Measurements from ENCODE around the gene FGF22.

The FGF22 gene

GRCh38 chr19:657611-658010 lies 17.9 kb downstream of the FGF22 start:
- no peaks in the 10 kb centered on the region for H3K9me3 ChIP-seq (ENCODE audit: control insufficient read depth, low read length)
- no peaks in the 10 kb centered on the region for H3K36me3 ChIP-seq (ENCODE audit: control insufficient read depth, insufficient read depth, low read length)
- H3K79me2 ChIP-seq: peaks cover 74% of the 10 kb centered on the region
- peaks cover 5% of the 10 kb centered on the region for H3K4me1 ChIP-seq
- no peak overlapping the region for H2AFZ ChIP-seq
- H3K9ac ChIP-seq: no peak overlapping the region
- H3K27ac ChIP-seq: no peak overlapping the region
- H3K27me3 ChIP-seq (ENCODE audit: control insufficient read depth, insufficient read depth, low read length): no peaks in the 10 kb centered on the region
- no peak overlapping the region for H3K4me3 ChIP-seq (ENCODE audit: low read depth, low read length)
- TF ChIP-seq CTCF (IDR thresholded peaks at IDR 0.05): no peak
- no peak overlapping the region for H3K4me2 ChIP-seq (ENCODE audit: low read length)

GRCh38 chr19:658059-658839 lies 18.6 kb downstream of the FGF22 start:
- no peak for TF ChIP-seq CTCF (IDR thresholded peaks at IDR 0.05)
- H3K79me2 ChIP-seq: peaks cover 70% of the 10 kb centered on the region
- peaks cover 5% of the 10 kb centered on the region for H3K4me1 ChIP-seq
- no peaks in the 10 kb centered on the region for H3K36me3 ChIP-seq (ENCODE audit: control insufficient read depth, insufficient read depth, low read length)
- no peaks in the 10 kb centered on the region for H3K9me3 ChIP-seq (ENCODE audit: control insufficient read depth, low read length)
- H3K27me3 ChIP-seq (ENCODE audit: control insufficient read depth, insufficient read depth, low read length): no peaks in the 10 kb centered on the region
- no peak overlapping the region for H3K4me3 ChIP-seq (ENCODE audit: low read depth, low read length)
- no peak overlapping the region for H3K4me2 ChIP-seq (ENCODE audit: low read length)
- no peak overlapping the region for H3K27ac ChIP-seq
- H2AFZ ChIP-seq: no peak overlapping the region
- no peak overlapping the region for H3K9ac ChIP-seq

GRCh38 chr19:658916-659839 lies 19.5 kb downstream of the FGF22 start:
- Histone ChIP-seq H3K4me1 (peaks cover 12% of the 10 kb centered on the region), H3K36me3 (ENCODE audit: control insufficient read depth, insufficient read depth, low read length) (no peaks in the 10 kb centered on the region), H2AFZ (no peak overlapping the region), H3K4me3 (ENCODE audit: low read depth, low read length) (no peak overlapping the region), H3K27ac (no peak overlapping the region), H3K27me3 (ENCODE audit: control insufficient read depth, insufficient read depth, low read length) (no peaks in the 10 kb centered on the region), H3K79me2 (peaks cover 64% of the 10 kb centered on the region), H3K4me2 (ENCODE audit: low read length) (no peak overlapping the region), H3K9ac (no peak overlapping the region), H3K9me3 (ENCODE audit: control insufficient read depth, low read length) (no peaks in the 10 kb centered on the region)
- no peak for TF ChIP-seq CTCF (IDR thresholded peaks at IDR 0.05)

GRCh38 chr19:660793-661426 lies 21.2 kb downstream of the FGF22 start:
- Histone ChIP-seq H3K36me3 (ENCODE audit: control insufficient read depth, insufficient read depth, low read length) (no peaks in the 10 kb centered on the region), H3K9me3 (ENCODE audit: control insufficient read depth, low read length) (no peaks in the 10 kb centered on the region), H3K4me3 (ENCODE audit: low read depth, low read length) (peak overlapping the region; percentile 74), H3K9ac (no peak overlapping the region), H3K27ac (no peak overlapping the region), H2AFZ (no peak overlapping the region), H3K79me2 (peaks cover 53% of the 10 kb centered on the region), H3K27me3 (ENCODE audit: control insufficient read depth, insufficient read depth, low read length) (no peaks in the 10 kb centered on the region), H3K4me1 (peaks cover 12% of the 10 kb centered on the region), H3K4me2 (ENCODE audit: low read length) (peak overlapping the region; percentile 87)
- TF ChIP-seq CTCF (IDR thresholded peaks at IDR 0.05): no peak

Data from parathyroid adenoma (tissue), 2 donors.